H1 (cell line): Measurements from ENCODE around the gene CDR2. TPM values are rescaled to one million over a fixed set of nuclear protein-coding genes. Genes with fewer than 3 reads are reported as not detected.

Experiments used
- CTCF ChIA-PET: fragments of 300-600 bp; sonication (Branson Sonifier 250); formaldehyde crosslinking; loops from one replicate; lab custom pipeline; 2021; ENCODE audit not compliant: partially characterized antibody; lab: Charles Lee
- POLR2A ChIA-PET: fragments of 300-600 bp; sonication (Branson Sonifier 250); formaldehyde crosslinking; loops from one replicate; lab custom pipeline; 2021; ENCODE audit warnings: inconsistent platforms; ENCODE audit not compliant: partially characterized antibody; lab: Charles Lee
- DNase-seq, 2 experiments: peaks; one replicate each; pipeline versions ENCODE4 v3.0.0 to v3.0.0-alpha.2; 2010 to 2022; ENCODE audit warnings: low spot score in 2 of 2, low read depth in 1 of 2, mixed read lengths in 1 of 2
- FAIRE-seq: peaks from 2 replicates; lab custom pipeline; 2011; peaks lifted over from hg19 to GRCh38; lab: Jason Lieb, UNC
- H2AFZ ChIP-seq: 2 replicates; pipeline ENCODE4 v1.8.1; 2012; ENCODE audit warnings: low read length, inconsistent platforms
- H2AK5ac ChIP-seq: 2 replicates; pipeline ENCODE4 v1.6.1; 2013; ENCODE audit warnings: low read depth, low read length
- H2BK120ac ChIP-seq: replicated peaks from 2 replicates; pipeline ENCODE3; 2013; ENCODE audit warnings: low read depth, low read length, inconsistent platforms
- H2BK12ac ChIP-seq: 2 replicates; pipeline ENCODE4 v1.6.1; 2013; ENCODE audit warnings: low read depth, low read length
- H2BK15ac ChIP-seq: 2 replicates; pipeline ENCODE4 v1.6.1; 2013; ENCODE audit warnings: low read length
- H2BK20ac ChIP-seq: 2 replicates; pipeline ENCODE4 v1.6.1; 2013; ENCODE audit warnings: low read length
- H2BK5ac ChIP-seq: 2 replicates; pipeline ENCODE4 v1.6.1; 2013; ENCODE audit warnings: low read depth, low read length
- H3K14ac ChIP-seq: 2 replicates; pipeline ENCODE4 v1.6.1; 2013; ENCODE audit warnings: inconsistent platforms; ENCODE audit not compliant: insufficient read length
- H3K18ac ChIP-seq: 2 replicates; pipeline ENCODE4 v1.6.1; 2013; ENCODE audit warnings: low read length; ENCODE audit errors: extremely low read depth
- H3K23ac ChIP-seq: 2 replicates; pipeline ENCODE4 v1.6.1; 2013; ENCODE audit warnings: inconsistent platforms; ENCODE audit not compliant: insufficient read length
- H3K23me2 ChIP-seq: 2 replicates; pipeline ENCODE4 v1.6.1; 2013; ENCODE audit warnings: low read depth, low read length
- H3K27ac ChIP-seq: 2 replicates; pipeline ENCODE4 v1.6.1; 2011; ENCODE audit warnings: low read depth, low read length, inconsistent platforms
- H3K27me3 ChIP-seq, 4 experiments: replicated peaks in 1 of 4; 1 replicate in 1 of 4; 2 replicates in 3 of 4; pipeline versions ENCODE4 v1.6.1 to v1.8.1; 2011 to 2013; ENCODE audit warnings: low read length in 3 of 4, mild to moderate bottlenecking in 3 of 4, inconsistent platforms in 2 of 4, mixed read lengths in 2 of 4, moderate library complexity in 1 of 4; ENCODE audit not compliant: control insufficient read depth in 3 of 4, insufficient read depth in 3 of 4; ENCODE audit errors: extremely low read depth in 1 of 4
- H3K36me3 ChIP-seq, 4 experiments: 2 replicates each; pipeline versions ENCODE4 v1.6.1 to v1.8.1; 2011 to 2013; ENCODE audit warnings: mild to moderate bottlenecking in 4 of 4, low read length in 3 of 4, moderate library complexity in 2 of 4, control low read depth in 1 of 4, inconsistent platforms in 1 of 4; ENCODE audit not compliant: insufficient read depth in 4 of 4, control insufficient read depth in 2 of 4
- H3K4ac ChIP-seq: replicated peaks from 2 replicates; pipeline ENCODE3; 2013; ENCODE audit warnings: low read length, low read depth, mixed read lengths, inconsistent platforms; ENCODE audit not compliant: insufficient read length
- H3K4me1 ChIP-seq, 4 experiments: replicated peaks in 1 of 4; 1 replicate in 1 of 4; 2 replicates in 3 of 4; pipeline versions ENCODE4 v1.6.1 to v1.8.1; 2011 to 2013; ENCODE audit warnings: low read length in 3 of 4, inconsistent platforms in 2 of 4, mixed read lengths in 1 of 4; ENCODE audit not compliant: insufficient read depth in 4 of 4, control insufficient read depth in 3 of 4
- H3K4me2 ChIP-seq, 2 experiments: 2 replicates each; pipeline versions ENCODE4 v1.6.1 to v1.8.1; 2011 to 2013; ENCODE audit warnings: low read depth in 2 of 2, low read length in 2 of 2, control low read depth in 1 of 2, inconsistent platforms in 1 of 2, mild to moderate bottlenecking in 1 of 2; ENCODE audit not compliant: insufficient read depth in 1 of 2
- H3K4me3 ChIP-seq, 4 experiments: fragments of 200-600, 300-600 bp in 1 of 4; sonication (generic), shearing (Covaris generic), sonication (Bioruptor Twin) in 1 of 4; 2 replicates each; pipeline versions ENCODE4 v1.5.1 to v1.8.1; 2011 to 2016; ENCODE audit warnings: low read length in 4 of 4, low read depth in 3 of 4, control low read depth in 2 of 4, inconsistent platforms in 2 of 4, mild to moderate bottlenecking in 2 of 4, mixed read lengths in 1 of 4, moderate library complexity in 1 of 4; ENCODE audit not compliant: insufficient read depth in 2 of 4; ENCODE audit errors: extremely low read depth in 1 of 4
- H3K56ac ChIP-seq: replicated peaks from 2 replicates; pipeline ENCODE3; 2013; ENCODE audit warnings: low read depth, mild to moderate bottlenecking, mixed read lengths, low read length, inconsistent platforms; ENCODE audit not compliant: insufficient read length
- H3K79me1 ChIP-seq: 2 replicates; pipeline ENCODE4 v1.6.1; 2013; ENCODE audit warnings: low read depth, low read length, control low read depth
- H3K79me2 ChIP-seq, 2 experiments: 2 replicates each; pipeline versions ENCODE4 v1.6.1 to v1.8.1; 2012 to 2013; ENCODE audit warnings: low read length in 2 of 2, mild to moderate bottlenecking in 2 of 2, inconsistent platforms in 1 of 2; ENCODE audit not compliant: insufficient read depth in 2 of 2, control insufficient read depth in 1 of 2
- H3K9ac ChIP-seq, 4 experiments: replicated peaks in 1 of 4; 1 replicate in 1 of 4; 2 replicates in 3 of 4; pipeline versions ENCODE4 v1.6.1 to v1.8.1; 2011 to 2013; ENCODE audit warnings: low read depth in 3 of 4, low read length in 3 of 4, control low read depth in 2 of 4, mild to moderate bottlenecking in 2 of 4, moderate library complexity in 2 of 4, inconsistent platforms in 1 of 4; ENCODE audit errors: extremely low read depth in 1 of 4
- H3K9me3 ChIP-seq, 2 experiments: 2 replicates each; pipeline versions ENCODE4 v1.6.1 to v1.8.1; 2012 to 2013; ENCODE audit warnings: mild to moderate bottlenecking in 2 of 2, moderate library complexity in 2 of 2, control low read depth in 1 of 2, inconsistent platforms in 1 of 2, low read depth in 1 of 2, low read length in 1 of 2, mixed read lengths in 1 of 2; ENCODE audit not compliant: insufficient read depth in 2 of 2
- H4K20me1 ChIP-seq, 2 experiments: replicated peaks in 1 of 2; 2 replicates each; pipeline versions ENCODE3 to v1.8.1; 2011 to 2013; ENCODE audit warnings: inconsistent platforms in 2 of 2, low read length in 2 of 2, mild to moderate bottlenecking in 1 of 2; ENCODE audit not compliant: insufficient read depth in 2 of 2, control insufficient read depth in 1 of 2
- H4K5ac ChIP-seq: 2 replicates; pipeline ENCODE4 v1.6.1; 2013; ENCODE audit warnings: low read length, low read depth, mixed read lengths, inconsistent platforms; ENCODE audit not compliant: insufficient read length
- H4K8ac ChIP-seq: 2 replicates; pipeline ENCODE4 v1.8.0; 2013; ENCODE audit warnings: mild to moderate bottlenecking, moderate library complexity, low read length, inconsistent platforms; ENCODE audit not compliant: insufficient read depth; ENCODE audit errors: extremely low read depth
- H4K91ac ChIP-seq: replicated peaks from 2 replicates; pipeline ENCODE3; 2013; ENCODE audit warnings: low read length, mixed read lengths, inconsistent platforms; ENCODE audit not compliant: insufficient read length
- BACH1 ChIP-seq: IDR thresholded peaks from 2 replicates; pipeline ENCODE4 v1.6.1; 2012; ENCODE audit warnings: low read length, improper control_type of control experiment
- WGBS, 2 experiments: shearing (Covaris generic) in 1 of 2; methylation state at CpG; one replicate each; pipeline versions ENCODE4 v1.1.6 to v1.1.7; 2013 to 2015; ENCODE audit warnings: low lambda C conversion rate in 2 of 2, mixed read lengths in 2 of 2, inconsistent platforms in 1 of 2, low coverage in 1 of 2, missing lambda C conversion rate in 1 of 2; ENCODE audit not compliant: insufficient replicate concordance in 2 of 2, insufficient coverage in 1 of 2, insufficient read length in 1 of 2; ENCODE audit errors: extremely low coverage in 1 of 2, missing lambda C conversion rate in 1 of 2; 5-methylcytosine and 5-hydroxymethylcytosine counted together
- polyA plus RNA-seq, 7 experiments: library from polyadenylated mRNA; depleted of rRNA in 3 of 7; stranded (reverse) in 5 of 7; unstranded in 2 of 7; fragments of >200 nt in 5 of 7; fragments of 200-250 nt in 2 of 7; gene quantifications; 1 replicate in 5 of 7; 2 replicates in 1 of 7; 4 replicates in 1 of 7; pipeline versions ENCODE4 v1.2.1 to v1.2.3, GENCODE V29; 2011 to 2013; ENCODE audit warnings: missing spikeins in 2 of 7, mixed read lengths in 2 of 7
- total RNA-seq: library from RNA; stranded (reverse); fragmentation: NEBNext Ultra II Directional; extraction: Animal tissue kit (Norgen Biotek cat#: 25700); gene quantifications from 2 replicates; pipeline ENCODE4 v1.2.1, GENCODE V29; 2021

The CDR2 gene
- total and polyA plus RNA-seq, 2 of the 8 experiments (the other 6 are each of a cell fraction or from before 2014, with no cell fraction given) = 16.3 to 34.9 TPM

GRCh38 chr16:22333457-22333994 lies 40.9 kb downstream of the CDR2 start:
- Histone ChIP-seq H3K4me2 (no peak overlapping the region), H3K4me3 (no peak overlapping the region), H3K23me2 (no peaks in the 10 kb centered on the region), H4K91ac (no peak overlapping the region), H3K4me1 (no peaks in the 10 kb centered on the region), H2BK120ac (no peak overlapping the region), H2BK5ac (no peak overlapping the region), H3K79me1 (0 out of 2 replicates have a peak, but pooled peaks cover 2% of the 10 kb centered on the region), H3K27me3 (no peaks in the 10 kb centered on the region), H3K56ac (no peak overlapping the region), H3K36me3 (peaks cover 13 to 60% (median 46%) of the 10 kb centered on the region in 4 experiments), H3K14ac (no peak overlapping the region), H3K18ac (no peak overlapping the region), H2BK12ac (no peak overlapping the region), H3K79me2 (no peaks in the 10 kb centered on the region), H3K4ac (no peak overlapping the region), H2AFZ (no peak overlapping the region), H3K27ac (no peak overlapping the region), H3K23ac (no peak overlapping the region), H4K5ac (no peak overlapping the region), H3K9me3 (peaks cover 8 to 9% of the 10 kb centered on the region in 2 experiments; a peak in 2 of 4 replicates), H2BK15ac (no peak overlapping the region), H4K8ac (no peak overlapping the region), H3K9ac (no peak overlapping the region), H2BK20ac (no peak overlapping the region), H4K20me1 (peaks cover 0 to 3% of the 10 kb centered on the region in 2 experiments), H2AK5ac (no peak overlapping the region)
- 91% methylated on average over 6 of the region's 6 CpGs; no CpG with 5 or more reads in 1 of the 2 experiments for whole genome bisulfite sequencing, 2 experiments
- CTCF ChIA-PET = interaction anchor here (0.8 kb wide), 1 partner anchor 15 kb away, joined by 3 read pairs; no protein-coding TSS in a partner anchor
- POLR2A ChIA-PET = interaction anchor here (1.4 kb wide), 1 partner anchor 42 kb away, joined by 3 read pairs; no protein-coding TSS in a partner anchor
- FAIRE-seq = no peak
- peak in 1 of 2 experiments; percentile 34 for DNase-seq
- TF ChIP-seq BACH1 = no peak
